Gastroesophageal sphincter (tissue), 4 donors: ENCODE results near the gene UVRAG. TPM values are rescaled to one million over a fixed set of nuclear protein-coding genes. Genes with fewer than 3 reads are reported as not detected.

Source experiments
- ATAC-seq: fragments of 150-250 bp; one replicate; pipeline ENCODE4 v1.9.1; 2016; ENCODE audit warnings: mild to moderate bottlenecking, moderate library complexity
- H3K27ac ChIP-seq, 4 donors: fragments of 200-600 bp; sonication (generic) in 3 of 4; 1 replicate in 3 of 4; 2 replicates in 1 of 4; pipeline ENCODE4 v1.5.1; 2016 to 2019
- H3K27me3 ChIP-seq: fragments of 200-600 bp; sonication (generic); one replicate; pipeline ENCODE4 v1.5.1; 2019
- H3K36me3 ChIP-seq, 2 donors: fragments of 200-600 bp; sonication (generic); one replicate each; pipeline ENCODE4 v1.5.1; 2019; ENCODE audit warnings: control low read depth in 1 of 2
- H3K4me1 ChIP-seq, 3 donors: fragments of 200-600 bp; sonication (generic); 1 replicate in 2 of 3; 2 replicates in 1 of 3; pipeline ENCODE4 v1.5.1; 2016 to 2019; ENCODE audit warnings: control low read depth in 2 of 3
- H3K4me3 ChIP-seq, 2 donors: fragments of 200-600 bp; sonication (generic); one replicate each; pipeline ENCODE4 v1.5.1; 2019; ENCODE audit warnings: mild to moderate bottlenecking in 1 of 2, moderate library complexity in 1 of 2
- H3K9me3 ChIP-seq, 3 donors: fragments of 200-600 bp; sonication (generic); one replicate each; pipeline ENCODE4 v1.5.1; 2017 to 2019; ENCODE audit warnings: control low read depth in 2 of 3
- CTCF ChIP-seq, 4 experiments: fragments of 200-600 bp in 2 of 4; fragments of 450-650 bp in 2 of 4; sonication (generic) in 1 of 4; IDR thresholded peaks; one replicate each; pipeline ENCODE4 v1.5.1; 2017 to 2019; ENCODE audit warnings: antibody characterized with exemption in 4 of 4, mild to moderate bottlenecking in 2 of 4, moderate library complexity in 2 of 4
- EP300 ChIP-seq: sonication (generic); formaldehyde crosslinking; IDR thresholded peaks from one replicate; pipeline ENCODE4 v1.6.1; 2017; ENCODE audit warnings: antibody characterized with exemption, mild to moderate bottlenecking
- POLR2A ChIP-seq, 2 donors: fragments of 450-650 bp; IDR thresholded peaks; one replicate each; pipeline ENCODE4 v1.6.1; 2017; ENCODE audit warnings: antibody characterized with exemption in 2 of 2, mild to moderate bottlenecking in 2 of 2, moderate library complexity in 1 of 2
- POLR2AphosphoS5 ChIP-seq: sonication (generic); formaldehyde crosslinking; IDR thresholded peaks from one replicate; pipeline ENCODE4 v1.6.1; 2017; ENCODE audit warnings: antibody characterized with exemption
- WGBS, 2 donors: methylation state at CpG; one replicate each; pipeline ENCODE4 v1.1.5; 2018; ENCODE audit warnings: low coverage in 1 of 2; 5-methylcytosine and 5-hydroxymethylcytosine counted together
- total RNA-seq, 4 donors: library from RNA; depleted of rRNA; stranded (reverse); fragments of >200 nt; gene quantifications; one replicate each; pipeline ENCODE4 v1.1.0, GENCODE V29; 2016

Gene UVRAG
- total RNA-seq, 4 donors from 2014 or later: 28.1 to 50.1 (median 34.7) TPM

DNA sequence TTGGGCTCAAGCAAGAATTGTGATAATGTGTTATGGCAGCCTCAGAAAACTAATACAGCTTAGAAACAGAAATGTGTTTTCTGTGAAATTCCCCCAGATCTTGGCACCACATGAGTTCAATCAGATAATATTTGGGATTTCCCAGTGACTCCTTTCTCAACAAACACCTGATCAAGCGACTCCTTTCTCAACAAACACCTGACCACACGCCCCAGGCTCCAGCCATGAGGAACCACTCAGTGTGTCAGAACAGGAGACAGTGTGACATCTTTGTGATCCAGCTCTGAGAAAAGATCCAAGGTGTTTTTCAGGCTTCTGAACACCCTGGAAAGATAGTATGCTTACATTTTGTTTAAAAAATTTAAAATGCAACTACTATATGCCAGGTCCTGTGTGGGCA is 1.9 kb upstream of the UVRAG start:
- WGBS, 2 donors: 55 to 58% methylated on average over 2 of the region's 2 CpGs
- TF ChIP-seq EP300 (no peak), POLR2A (IDR thresholded peaks at IDR 0.05) (no peak), CTCF (IDR thresholded peaks at IDR 0.05) (no peak), POLR2AphosphoS5 (no peak)
- no peaks in the 10 kb centered on the region for H3K36me3 ChIP-seq
- H3K4me3 ChIP-seq: no peak overlapping the region
- peak overlapping the region in 3 of 4 donors; percentile 45 to 94 (median 59) for H3K27ac ChIP-seq
- ATAC-seq: no peak
- H3K4me1 ChIP-seq: peaks cover 0 to 32% (median 6%) of the 10 kb centered on the region in 3 donors
- no peaks in the 10 kb centered on the region for H3K9me3 ChIP-seq
- no peaks in the 10 kb centered on the region for H3K27me3 ChIP-seq

- Histone ChIP-seq H3K36me3 (no peaks in the 10 kb centered on the region), H3K9me3 (no peaks in the 10 kb centered on the region), H3K27me3 (no peaks in the 10 kb centered on the region), H3K27ac (peak overlapping the region; percentile 6 to 98 (median 96)), H3K4me3 (no peak overlapping the region), H3K4me1 (peaks cover 0 to 36% (median 7%) of the 10 kb centered on the region in 3 donors)
- ATAC-seq: no peak
- TF ChIP-seq POLR2A (IDR thresholded peaks at IDR 0.05): no peak
- no peak for TF ChIP-seq CTCF (IDR thresholded peaks at IDR 0.05)
- no peak for TF ChIP-seq POLR2AphosphoS5
- TF ChIP-seq EP300: no peak
- 73 to 100% methylated on average over 1 of the region's 1 CpG for WGBS, 2 donors
These were observed 1.4 kb upstream of the UVRAG start for GRCh38 chr11:75813622-75814039.

DNA sequence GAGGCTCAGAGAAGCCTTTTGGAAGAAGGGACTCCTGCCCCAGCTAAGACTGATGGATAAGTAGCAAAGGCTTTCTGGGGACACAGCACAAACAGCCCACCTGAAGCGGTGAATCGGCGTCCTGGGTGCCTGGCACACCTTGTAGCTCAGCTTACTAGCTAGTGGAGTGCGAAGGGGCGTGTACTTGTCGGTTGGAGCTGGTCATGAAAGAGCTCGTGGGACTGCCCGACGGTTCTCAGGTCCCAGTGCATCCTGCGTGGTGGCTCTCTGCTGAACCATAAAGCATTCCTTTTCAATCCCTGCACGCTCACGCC is 690 bp upstream of the UVRAG start:
- peaks cover 0 to 38% (median 9%) of the 10 kb centered on the region in 3 donors for H3K4me1 ChIP-seq
- peak; percentile 34 for ATAC-seq
- WGBS, 2 donors: no CpG with 5 or more reads among the region's 12 CpGs

DNA sequence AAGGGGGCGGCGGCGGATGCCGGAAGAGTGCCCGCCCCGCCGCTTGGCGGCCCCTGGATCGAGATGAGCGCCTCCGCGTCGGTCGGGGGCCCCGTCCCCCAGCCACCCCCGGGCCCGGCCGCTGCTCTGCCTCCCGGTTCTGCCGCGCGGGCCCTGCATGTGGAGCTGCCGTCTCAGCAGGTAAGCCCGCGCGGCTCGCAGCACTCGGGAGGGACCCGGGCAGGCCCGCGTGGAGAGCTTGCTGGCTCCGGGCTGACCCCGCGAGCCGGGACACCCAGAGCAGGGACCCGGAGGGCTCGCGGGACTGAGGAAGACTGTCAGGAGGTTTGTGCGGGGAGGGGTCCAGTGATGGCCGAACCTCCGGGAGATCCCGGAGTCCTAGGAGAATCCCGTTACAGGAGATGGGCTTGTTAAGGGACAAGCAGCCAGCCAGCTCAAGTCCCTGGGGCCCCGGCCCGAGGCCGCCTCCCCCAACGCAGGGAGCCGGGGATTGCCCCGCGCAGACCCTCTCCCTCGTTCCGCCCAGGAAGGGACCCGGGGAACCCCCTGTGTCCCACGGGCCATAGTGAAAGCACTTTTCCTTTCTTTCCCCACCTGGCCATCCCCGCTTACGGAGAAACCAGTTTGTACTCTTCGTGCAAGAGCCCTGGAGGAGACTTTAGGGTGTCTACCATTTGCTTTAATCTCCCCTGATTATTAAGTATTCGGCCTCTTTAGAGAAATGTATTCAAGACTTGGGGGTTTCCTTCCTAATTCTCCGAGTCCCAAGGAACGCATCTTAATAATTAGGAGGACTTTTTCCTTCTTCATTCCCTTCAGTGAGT is 547 bp downstream of the UVRAG start:
- no peaks in the 10 kb centered on the region for H3K27me3 ChIP-seq
- no peaks in the 10 kb centered on the region for H3K36me3 ChIP-seq
- no peak for TF ChIP-seq POLR2AphosphoS5
- TF ChIP-seq CTCF (IDR thresholded peaks at IDR 0.05): peak in 2 of 4 experiments; percentile 15 to 28
- TF ChIP-seq EP300: no peak
- H3K27ac ChIP-seq: peak overlapping the region; percentile 94 to 98 (median 96)
- H3K4me1 ChIP-seq: peaks cover 0 to 51% (median 9%) of the 10 kb centered on the region in 3 donors
- H3K9me3 ChIP-seq: no peaks in the 10 kb centered on the region
- H3K4me3 ChIP-seq: peak overlapping the region; percentile 94 to 97
- peak; percentile 16 for ATAC-seq
- 0% methylated on average over 6 to 7 of the region's 60 CpGs for WGBS, 2 donors

More for the DNA sequence above, 690 bp upstream of the UVRAG start:
- H3K9me3 ChIP-seq: no peaks in the 10 kb centered on the region
- peak overlapping the region; percentile 94 to 97 for H3K4me3 ChIP-seq
- TF ChIP-seq CTCF (IDR thresholded peaks at IDR 0.05) (no peak), POLR2A (IDR thresholded peaks at IDR 0.05) (no peak), POLR2AphosphoS5 (no peak), EP300 (no peak)
- H3K27me3 ChIP-seq: no peaks in the 10 kb centered on the region
- H3K27ac ChIP-seq: peak overlapping the region; percentile 6 to 98 (median 96)
- H3K36me3 ChIP-seq: no peaks in the 10 kb centered on the region
